Ramos (cell line): ENCODE data around the gene UTP18.
"Not testable (repeated sequence)": the region's sequence is repeated elsewhere in the genome, so short reads cannot be mapped to it uniquely, and the experiment has no call there.

Experiments used
- in situ Hi-C: fragments of 300-500 bp; cut with MboI; formaldehyde crosslinking; loops from one replicate; pipeline ENCODE4 v1.14.3; 2022; ENCODE audit warnings: low sequenced_read_pairs; ENCODE audit not compliant: unreplicated experiment

Gene UTP18

DNA sequence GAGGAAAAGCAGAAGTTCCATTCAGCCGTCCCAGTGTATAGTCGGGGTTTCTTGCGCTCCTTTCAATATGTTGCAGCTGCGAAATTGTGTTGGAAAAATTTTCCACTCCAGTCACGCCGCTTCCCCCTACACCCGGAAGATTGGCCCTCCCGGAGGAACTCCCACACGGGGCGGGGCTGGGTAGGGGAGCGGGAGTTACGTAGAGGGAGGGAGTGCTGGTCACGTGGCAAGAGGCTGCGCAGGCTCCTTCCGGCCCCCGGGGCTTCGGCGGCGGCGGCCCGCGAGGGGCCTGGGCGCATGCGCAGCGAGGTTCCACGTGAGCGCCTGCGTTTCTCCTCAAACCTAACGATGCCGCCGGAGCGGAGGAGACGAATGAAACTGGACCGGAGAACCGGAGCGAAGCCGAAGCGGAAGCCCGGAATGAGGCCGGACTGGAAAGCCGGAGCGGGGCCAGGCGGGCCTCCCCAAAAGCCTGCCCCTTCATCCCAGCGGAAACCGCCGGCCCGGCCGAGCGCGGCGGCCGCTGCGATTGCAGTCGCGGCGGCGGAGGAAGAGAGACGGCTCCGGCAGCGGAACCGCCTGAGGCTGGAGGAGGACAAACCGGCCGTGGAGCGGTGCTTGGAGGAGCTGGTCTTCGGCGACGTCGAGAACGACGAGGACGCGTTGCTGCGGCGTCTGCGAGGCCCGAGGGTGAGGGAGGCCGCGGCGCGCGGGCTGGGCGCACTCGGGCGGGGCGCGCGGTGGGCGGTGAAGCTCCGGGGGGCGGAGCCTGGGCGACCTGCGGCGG, at the start of gene UTP18:
TSS of gene UTP18 (plus strand) at position 310 of the 787 bp plus-strand sequence. CDS start at position 349, 39 bp downstream.
- in situ Hi-C loops, result no loop called here

DNA sequence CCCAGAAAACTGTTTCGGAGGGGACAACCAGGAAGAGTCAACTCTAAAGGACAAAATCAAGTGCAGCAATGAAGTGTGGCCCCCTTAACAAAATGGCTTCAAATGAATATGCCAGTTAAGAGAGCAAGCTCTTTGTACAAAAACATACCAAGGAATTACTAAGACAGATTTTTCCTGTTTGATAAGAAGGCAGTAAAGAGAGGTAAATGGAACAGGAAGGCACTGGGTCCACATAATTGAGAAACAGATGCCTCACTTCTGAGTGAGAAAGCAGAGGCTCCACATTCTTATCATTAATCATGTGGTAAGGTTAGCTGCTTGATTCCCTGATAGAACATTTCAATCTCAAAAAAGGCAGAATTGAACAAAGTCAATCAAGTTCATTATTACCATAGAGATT, 45.4 kb upstream of the UTP18 start:
- in situ Hi-C loops, result no loop called here

DNA sequence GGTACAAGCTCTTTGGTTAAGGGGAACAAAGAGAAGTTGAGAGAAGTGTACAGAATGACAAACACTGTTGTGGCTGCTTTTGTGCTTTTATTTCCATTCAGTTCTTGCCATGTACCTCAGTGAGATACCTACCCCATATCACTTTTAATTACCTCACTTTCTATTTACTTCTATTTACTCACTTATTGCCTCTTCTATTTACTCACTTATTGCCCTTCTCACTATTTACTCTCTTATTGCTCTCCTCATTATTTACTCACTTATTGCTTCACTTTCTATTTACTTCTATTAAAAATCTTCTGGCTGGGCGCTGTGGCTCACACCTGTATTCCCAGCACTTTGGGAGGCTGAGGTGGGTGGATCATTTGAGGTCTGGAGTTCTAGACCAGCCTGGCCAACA, 42.4 kb upstream of the UTP18 start:
- in situ Hi-C loops, result no loop called here

DNA sequence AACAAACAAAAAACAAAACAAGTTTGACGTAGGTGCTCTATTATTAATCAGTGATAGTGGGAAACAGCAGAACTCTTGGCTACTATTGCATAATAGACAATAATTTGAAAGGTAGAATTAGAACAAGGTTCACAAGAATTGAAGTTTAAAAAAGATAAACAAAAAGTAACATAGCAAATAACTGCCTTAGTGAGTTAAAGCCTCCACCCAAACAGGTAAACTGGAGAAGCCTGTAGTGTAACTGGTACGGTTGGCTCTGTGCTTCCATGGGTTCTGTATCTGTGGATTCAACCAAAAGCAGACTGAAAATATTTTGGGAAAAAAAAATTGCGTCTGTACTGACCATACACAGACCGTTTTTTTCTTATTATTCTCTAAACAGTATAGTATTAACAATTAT, 39.0 kb upstream of the UTP18 start:
- in situ Hi-C loops, result no loop called here

DNA sequence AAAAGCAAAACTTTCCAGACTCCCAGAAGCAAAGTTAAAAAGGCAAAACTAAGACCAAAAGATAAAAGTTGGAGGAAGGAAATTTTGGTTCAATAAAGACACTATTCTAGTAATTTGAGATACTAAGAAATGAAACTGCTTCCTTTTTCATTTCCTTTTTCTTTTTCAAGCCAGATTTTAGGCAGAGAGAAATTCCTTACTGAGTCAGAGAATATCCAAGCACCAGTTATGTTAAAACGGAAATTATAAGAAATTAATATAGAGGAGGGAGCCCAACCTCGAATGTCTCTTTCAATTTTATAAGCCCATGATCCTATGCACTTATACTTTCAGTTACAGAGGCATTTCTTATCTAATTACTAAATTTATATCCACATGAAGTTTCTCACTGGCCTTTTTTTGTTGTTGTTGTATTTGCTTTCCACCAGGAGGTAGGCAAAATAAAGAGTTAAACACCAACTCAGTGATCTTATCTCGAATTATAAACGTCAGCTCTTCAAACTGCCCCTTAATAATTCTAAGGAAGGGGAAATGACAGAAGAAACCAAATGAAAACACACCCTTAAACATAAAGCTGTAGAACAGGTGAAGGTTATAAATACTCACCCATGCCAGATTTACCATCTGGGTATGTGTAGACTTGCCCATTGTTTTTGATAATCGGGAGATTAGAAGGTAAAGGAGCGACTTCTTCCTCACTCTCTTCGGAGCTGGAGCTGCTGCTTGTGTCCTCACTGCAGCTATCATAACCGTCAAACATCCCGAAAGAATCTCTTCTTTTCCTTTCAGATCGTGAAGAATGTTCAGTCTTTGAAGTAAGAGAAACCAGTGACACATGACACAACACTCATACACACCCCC, 35.7 kb upstream of the UTP18 start:
- in situ Hi-C loops, result no loop called here

DNA sequence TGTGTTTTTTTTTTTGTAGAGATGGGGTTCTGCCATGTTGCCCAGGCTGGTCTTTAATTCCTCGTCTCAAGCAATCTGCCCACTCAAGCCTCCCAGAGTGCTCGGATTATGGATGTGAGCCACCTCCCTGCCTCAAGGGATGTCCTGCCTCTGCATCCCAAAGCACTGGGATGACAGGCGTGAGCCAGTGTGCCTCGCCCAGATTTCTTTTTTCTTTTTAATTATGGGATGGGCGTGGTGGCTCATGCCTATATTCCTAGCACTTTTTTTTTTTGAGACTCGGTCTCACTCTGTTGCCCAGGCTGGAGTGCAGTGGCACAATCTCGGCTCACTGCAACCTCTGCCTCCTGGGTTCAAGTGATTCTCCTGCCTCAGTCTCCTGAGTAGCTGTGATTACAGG, 34.8 kb upstream of the UTP18 start:
- in situ Hi-C loops, result not testable (repeated sequence)

DNA sequence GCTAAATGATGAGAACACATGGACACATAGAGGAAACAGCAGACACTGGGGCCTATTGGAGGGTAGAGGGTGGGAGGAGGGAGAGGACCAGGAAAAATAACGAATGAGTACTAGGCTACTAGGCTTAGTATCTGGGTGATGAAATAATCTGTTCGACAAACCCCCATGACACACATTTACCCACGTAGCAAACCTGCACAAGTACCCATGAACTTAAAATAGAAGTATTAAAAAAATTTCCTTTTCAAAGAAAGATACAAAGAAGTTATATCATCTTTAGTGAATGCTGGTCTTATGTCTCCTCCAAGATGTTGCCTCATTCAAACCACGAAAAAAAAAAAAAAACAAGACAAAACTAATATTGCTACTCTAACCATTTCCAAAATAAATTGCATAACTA, 32.2 kb upstream of the UTP18 start:
- in situ Hi-C loops, result no loop called here

DNA sequence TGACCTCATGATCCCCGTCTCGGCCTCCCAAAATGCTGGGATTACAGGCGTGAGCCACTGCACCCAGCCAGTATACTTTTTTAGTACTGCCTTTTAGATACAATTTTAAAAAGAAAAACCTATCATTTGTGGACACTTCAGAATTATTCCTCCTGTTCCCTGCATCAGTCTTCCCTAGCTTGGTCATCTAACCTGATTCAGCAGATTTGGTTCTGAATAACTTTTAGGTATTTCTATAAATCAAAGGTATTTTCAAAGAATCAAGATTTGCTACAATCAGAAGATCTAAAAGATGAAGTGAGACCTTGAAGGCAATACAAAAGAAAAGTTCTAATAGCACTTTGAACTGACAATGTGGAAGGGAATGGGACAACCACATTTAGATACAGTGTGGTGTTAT, 30.5 kb upstream of the UTP18 start:
- in situ Hi-C loops, result no loop called here

DNA sequence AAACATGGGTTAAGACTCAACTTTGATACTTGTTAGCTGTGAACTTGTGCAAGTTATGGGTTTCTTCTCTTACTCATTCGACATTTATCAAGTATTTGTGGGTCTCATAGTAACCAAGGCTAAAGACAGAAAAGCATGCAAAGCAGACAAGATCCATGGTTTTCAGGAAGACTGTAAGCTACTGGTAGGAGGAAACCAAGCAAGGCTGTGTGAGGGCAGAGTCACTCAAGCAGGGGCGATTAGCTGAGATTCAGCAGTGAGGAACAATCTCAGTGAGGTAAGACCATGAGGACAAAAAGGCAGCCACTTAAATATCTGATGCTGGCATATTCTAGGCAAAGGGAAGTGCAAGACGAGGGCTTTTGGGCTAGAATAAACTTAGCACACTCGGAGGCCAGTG, 30.0 kb upstream of the UTP18 start:
- in situ Hi-C loops, result no loop called here

DNA sequence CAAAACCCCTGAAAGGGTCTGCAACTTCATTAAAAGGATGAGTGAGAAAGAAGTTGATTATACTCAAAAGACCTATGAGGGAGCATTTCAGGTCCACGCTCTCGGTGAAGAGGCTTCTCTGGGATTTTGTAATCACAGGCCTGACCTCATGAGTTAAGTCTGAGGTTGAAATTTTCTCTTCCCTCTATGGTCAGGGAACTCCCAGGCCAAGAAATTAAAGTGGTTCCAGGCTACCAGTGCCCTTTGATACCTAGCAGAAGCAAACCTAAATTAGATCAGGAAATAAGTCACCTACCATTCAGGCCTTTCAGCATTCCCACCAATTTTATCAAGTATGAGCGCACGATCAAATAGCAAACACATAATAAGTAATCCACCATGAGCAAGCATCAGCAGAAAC, 28.3 kb upstream of the UTP18 start:
- in situ Hi-C loops, result no loop called here

DNA sequence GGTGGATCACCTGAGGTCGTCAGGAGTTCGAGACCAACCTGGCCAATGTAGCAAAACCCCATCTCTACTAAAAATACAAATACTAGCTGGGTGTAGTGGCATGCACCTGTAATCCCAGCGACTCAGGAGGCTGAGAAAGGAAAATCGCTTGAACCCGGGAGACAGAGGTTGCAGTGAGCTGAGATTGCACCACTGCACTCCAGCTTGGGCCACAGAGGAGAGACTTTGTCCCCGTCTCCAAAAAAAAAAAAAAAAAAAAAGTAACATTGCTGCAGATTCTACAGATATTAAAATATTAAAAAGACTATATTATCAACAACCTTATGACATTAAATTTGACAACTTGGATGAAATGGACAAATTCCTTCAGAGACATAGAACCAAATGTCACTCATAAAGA, 26.2 kb upstream of the UTP18 start:
- in situ Hi-C loops, result no loop called here

DNA sequence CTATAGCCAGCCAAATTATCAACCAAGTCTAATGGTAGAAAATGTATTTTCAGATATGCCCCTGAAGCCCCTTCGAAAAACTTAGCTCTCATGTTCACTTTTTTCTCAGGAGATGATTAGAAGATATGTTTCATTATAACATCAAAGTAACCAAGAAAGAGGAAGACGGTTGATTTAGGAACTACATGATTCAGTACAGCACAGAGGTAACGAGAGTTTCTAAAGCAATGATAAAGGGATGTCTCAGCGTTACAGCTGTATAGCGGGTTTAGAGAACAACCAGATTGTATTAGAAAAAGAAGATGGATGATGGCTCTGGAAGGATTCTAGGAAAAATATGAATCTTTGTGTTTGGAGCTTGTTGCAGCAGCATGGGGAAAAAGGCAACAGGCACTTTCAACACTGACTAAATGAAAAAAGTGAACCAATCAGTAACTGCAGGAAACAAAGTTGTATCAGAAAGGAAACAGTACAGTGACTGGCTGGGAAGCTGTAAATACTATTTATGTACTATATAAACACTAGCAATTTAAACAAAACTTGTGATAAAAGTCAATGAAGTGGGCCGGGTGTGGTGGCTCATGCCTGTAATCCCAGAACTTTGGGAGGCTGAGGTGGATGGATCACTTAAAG, 22.0 kb upstream of the UTP18 start:
- in situ Hi-C loops, result no loop called here

DNA sequence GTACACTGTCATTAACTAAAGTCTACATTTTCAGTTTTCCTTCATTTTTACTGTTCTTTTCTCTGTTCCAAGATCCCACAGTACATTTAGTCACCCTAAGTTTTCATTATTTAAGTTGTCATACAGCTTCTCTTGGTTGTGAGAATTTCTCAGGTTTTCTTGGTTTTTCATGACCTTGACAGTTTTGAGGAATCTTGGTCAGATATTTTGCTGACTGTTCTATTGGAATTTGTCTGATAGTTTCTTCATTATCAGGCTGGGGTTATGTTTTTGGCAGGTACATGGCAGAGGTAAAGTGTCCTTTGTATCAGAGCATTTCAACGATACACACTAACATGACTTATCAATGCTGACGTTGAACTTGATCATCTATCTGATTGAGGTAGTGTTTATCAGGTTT, 20.1 kb upstream of the UTP18 start:
- in situ Hi-C loops, result no loop called here

DNA sequence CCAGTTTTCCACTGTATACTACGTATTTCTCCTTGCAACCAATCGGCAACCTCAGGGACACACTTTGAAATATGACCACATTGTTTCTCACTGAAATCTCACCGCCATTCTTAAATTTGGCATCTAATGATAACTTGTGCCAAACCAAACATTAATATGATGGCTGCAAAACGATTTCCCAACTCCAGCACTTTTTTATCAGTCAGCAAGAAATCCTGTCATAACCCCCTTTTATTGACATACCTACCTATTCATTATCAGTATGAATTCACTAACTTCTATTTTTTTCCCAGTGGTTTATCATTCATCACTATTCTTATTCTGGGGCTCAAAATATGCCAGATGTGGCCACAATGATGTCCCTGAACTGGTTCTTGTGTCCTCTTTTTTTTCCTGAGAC, 16.3 kb upstream of the UTP18 start:
- in situ Hi-C loops, result no loop called here

DNA sequence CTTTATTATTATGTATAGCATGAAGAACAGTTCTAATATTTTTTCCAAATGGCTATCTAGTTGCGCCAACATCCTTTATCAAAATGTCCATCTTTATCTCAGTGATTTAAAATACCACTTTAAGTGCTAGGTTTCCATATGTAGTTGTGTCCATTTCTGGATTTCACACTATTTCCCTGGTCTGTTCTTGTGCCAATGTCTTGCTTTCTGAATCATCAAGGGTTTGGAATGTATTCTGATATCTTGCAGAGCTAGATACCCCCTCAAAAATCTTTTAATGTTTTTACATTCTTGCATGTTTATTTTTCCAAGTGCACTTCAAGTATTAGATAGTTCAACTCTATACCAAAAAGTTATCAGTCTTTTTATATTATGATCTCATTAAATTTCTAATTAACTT, 14.8 kb upstream of the UTP18 start:
- in situ Hi-C loops, result no loop called here

DNA sequence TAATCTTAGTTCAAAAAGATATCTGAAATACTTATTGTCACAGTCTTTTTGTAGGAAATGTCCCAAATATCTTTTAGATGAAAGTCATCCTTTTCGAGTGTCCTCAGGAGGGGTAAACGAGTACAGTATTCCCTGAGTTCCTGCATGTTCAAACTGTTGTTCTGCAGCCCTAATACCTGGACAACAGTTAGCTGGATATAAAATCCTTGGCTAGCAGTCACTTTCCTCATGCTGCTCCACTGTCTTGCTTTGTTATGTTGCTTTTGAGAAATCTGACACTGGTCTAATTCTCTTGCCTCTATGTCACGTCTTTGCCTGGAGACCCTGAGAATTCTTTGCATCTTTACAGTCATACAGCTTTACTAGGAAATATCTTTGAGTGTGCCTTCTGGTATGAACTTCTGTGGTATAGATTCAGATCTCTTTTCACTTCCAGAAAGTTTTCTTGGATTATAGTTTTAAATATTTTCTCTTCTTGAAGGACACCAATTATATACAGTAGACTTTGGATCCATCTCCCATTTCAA, 10.0 kb upstream of the UTP18 start:
- in situ Hi-C loops, result no loop called here

DNA sequence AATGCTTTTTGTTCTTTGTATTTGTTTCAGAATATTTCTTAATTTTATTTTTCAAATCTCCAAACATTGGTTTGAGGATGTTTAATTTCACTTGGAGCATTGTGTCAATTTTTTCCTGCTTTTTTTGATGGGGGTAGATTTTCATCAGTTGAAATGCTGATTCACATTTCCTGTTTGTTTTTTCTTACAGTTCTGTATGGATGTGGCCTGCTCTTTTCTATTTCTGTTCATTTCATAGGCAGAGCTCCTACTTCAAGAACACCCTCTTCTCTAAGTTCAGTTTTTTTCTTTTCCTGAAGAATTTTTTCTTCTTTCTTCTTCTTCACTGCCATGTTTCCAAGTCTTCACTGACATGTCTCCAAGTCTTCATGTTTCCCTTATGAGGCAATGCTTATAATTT, 9.3 kb upstream of the UTP18 start:
- in situ Hi-C loops, result no loop called here

DNA sequence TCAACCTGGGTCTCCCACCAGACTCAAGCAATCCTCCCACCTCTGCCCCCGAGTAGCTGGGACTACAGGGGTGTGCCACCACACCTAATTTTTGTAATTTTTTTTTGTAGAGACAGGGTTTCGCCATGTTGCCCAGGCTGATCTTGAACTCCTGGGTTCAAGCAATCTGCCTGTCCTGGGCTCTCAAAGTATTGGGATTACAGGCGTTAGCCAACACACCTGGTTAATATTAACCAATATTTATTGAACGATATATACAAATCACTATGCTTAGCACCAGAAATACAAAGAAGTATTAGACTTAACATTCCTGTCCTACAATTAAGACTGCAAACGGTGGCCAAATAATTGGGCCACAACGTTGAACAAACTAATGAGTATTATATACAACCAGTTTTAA, 4.7 kb upstream of the UTP18 start:
- in situ Hi-C loops, result no loop called here

DNA sequence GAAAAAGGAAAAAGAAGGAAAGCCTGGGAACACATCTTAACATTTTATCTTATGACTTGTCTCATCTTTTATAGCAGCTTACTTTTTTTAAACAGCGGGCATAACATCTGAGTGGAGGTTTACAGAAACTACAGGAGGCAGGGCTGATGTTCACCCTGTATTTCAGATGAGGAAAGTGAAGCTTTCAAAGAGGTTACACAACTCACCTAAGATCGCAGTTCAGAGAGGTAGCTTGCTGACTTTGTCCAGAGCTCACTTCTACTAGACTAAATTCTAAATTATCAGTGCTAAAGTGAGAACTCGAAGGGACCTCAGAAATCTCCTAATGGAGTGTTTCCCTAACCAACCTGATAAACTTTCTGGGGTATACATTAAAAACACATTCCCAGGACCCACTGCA, 4.2 kb upstream of the UTP18 start:
- in situ Hi-C loops, result no loop called here

DNA sequence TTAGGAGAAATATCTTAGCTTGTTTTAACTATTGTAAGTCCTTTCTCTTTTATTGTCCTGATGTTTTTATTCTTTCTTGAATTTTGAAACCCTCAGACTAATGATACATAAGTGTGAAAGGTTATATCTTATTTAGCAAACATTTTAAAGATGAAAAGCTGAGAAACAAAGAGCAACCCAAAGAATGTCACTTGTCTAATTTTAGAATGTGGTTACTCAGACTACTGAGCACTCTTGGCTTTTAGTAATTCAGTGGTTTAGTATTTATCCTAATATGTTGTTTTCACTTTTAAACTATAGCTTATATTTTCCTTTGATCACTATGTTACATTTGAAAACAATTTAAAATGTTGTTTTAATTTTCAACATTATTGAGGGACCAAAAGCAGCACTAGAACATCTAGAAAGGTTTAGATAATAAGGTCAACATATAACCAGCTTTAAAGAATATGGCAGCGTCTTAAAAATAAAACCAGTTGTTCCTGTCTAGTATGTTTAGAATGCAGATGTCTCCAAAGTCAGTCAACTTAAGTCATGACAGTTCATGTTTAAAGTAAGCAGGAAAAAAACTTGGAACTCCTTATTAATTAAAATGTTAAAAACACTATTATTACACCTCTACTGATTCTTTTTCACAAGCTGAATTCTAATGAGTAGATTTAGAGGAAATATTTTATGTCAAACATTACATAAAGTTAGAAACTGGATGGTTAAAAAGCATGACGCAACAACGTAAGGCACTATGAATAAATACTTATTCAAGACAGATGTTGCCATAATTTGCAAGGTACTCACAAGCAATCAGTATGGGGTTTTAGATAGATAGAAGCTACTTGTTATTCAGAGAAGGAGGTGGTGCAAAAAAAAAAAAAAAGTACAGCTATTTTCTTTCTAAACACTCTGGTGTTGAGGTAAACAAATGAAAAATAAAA, 2.9 kb upstream of the UTP18 start:
- in situ Hi-C loops, result no loop called here
